GM21367 (cell line): Measurements from ENCODE around the gene AACS.
"Not testable (repeated sequence)": the region's sequence is repeated elsewhere in the genome, so short reads cannot be mapped to it uniquely, and the experiment has no call there.

Experiments used
- ATAC-seq: cut with Tn5 transposase; IDR thresholded peaks from one replicate; pipeline ENCODE4 v1.9.1; 2021; ENCODE audit not compliant: unreplicated experiment

Gene AACS

GRCh38 chr12:125090437-125090836 is 25.2 kb downstream of the AACS start:
- ATAC-seq: no peak

- no peak for ATAC-seq
Observed at GRCh38 chr12:125091401-125091800, 26.2 kb downstream of the AACS start.

GRCh38 chr12:125092108-125092871 is 27.1 kb downstream of the AACS start:
- ATAC-seq: no peak

- ATAC-seq: no peak
Observed at GRCh38 chr12:125092872-125093680, 27.8 kb downstream of the AACS start.

GRCh38 chr12:125093681-125094330 is 28.6 kb downstream of the AACS start:
- no peak for ATAC-seq

GRCh38 chr12:125096894-125097293 is 31.7 kb downstream of the AACS start:
- ATAC-seq: no peak

- no peak for ATAC-seq
Observed at GRCh38 chr12:125097427-125097826, 32.2 kb downstream of the AACS start.

- no peak for ATAC-seq
Observed at GRCh38 chr12:125098676-125099408, 33.6 kb downstream of the AACS start.

GRCh38 chr12:125099409-125099782 is 34.2 kb downstream of the AACS start:
- ATAC-seq: no peak

GRCh38 chr12:125100551-125101434 is 35.6 kb downstream of the AACS start:
- no peak for ATAC-seq

- ATAC-seq: no peak
Observed at GRCh38 chr12:125104982-125105381, 39.7 kb downstream of the AACS start.

- no peak for ATAC-seq
Observed at GRCh38 chr12:125105600-125105999, 40.4 kb downstream of the AACS start.

- ATAC-seq: no peak
Observed at GRCh38 chr12:125110641-125111360, 45.6 kb downstream of the AACS start.

- ATAC-seq: no peak
Observed at GRCh38 chr12:125111403-125111802, 46.2 kb downstream of the AACS start.

GRCh38 chr12:125112614-125113013 is 47.4 kb downstream of the AACS start:
- ATAC-seq: not testable (repeated sequence)

GRCh38 chr12:125113263-125113662 is 48.0 kb downstream of the AACS start:
- ATAC-seq: no peak

GRCh38 chr12:125113789-125114188 is 48.6 kb downstream of the AACS start:
- no peak for ATAC-seq

GRCh38 chr12:125114365-125115141 is 49.3 kb downstream of the AACS start:
- no peak for ATAC-seq

GRCh38 chr12:125120566-125120965 is 55.3 kb downstream of the AACS start:
- no peak for ATAC-seq
